Smooth muscle cell (in vitro differentiated cells): Measurements from ENCODE around the gene RPUSD2. TPM values are rescaled to one million over a fixed set of nuclear protein-coding genes. Genes with fewer than 3 reads are reported as not detected.

Source experiments
- DNase-seq: peaks from one replicate; lab custom pipeline; 2025; ENCODE audit not compliant: unreplicated experiment; lab: John Stamatoyannopoulos, UW
- H2AFZ ChIP-seq: fragments of 200-600 bp; sonication (generic); 2 replicates; pipeline ENCODE4 v1.6.0; 2016; ENCODE audit warnings: antibody characterized with exemption, low read depth, mild to moderate bottlenecking
- H3F3A ChIP-seq: fragments of 200-600 bp; sonication (generic); 2 replicates; pipeline ENCODE4 v1.6.0; 2017; ENCODE audit warnings: antibody characterized with exemption, low read depth
- H3K27ac ChIP-seq: fragments of 200-600 bp; sonication (generic); 2 replicates; pipeline ENCODE4 v1.5.1; 2016; ENCODE audit warnings: low read depth, mild to moderate bottlenecking
- H3K27me3 ChIP-seq: fragments of 200-600 bp; sonication (generic); 2 replicates; pipeline ENCODE4 v1.6.1; 2016; ENCODE audit warnings: low read depth, mild to moderate bottlenecking
- H3K36me3 ChIP-seq: fragments of 200-600 bp; sonication (generic); 2 replicates; pipeline ENCODE4 v1.5.1; 2016; ENCODE audit warnings: low read depth
- H3K4me1 ChIP-seq: fragments of 200-600 bp; sonication (generic); 2 replicates; pipeline ENCODE4 v1.5.1; 2016; ENCODE audit warnings: low read depth
- H3K4me2 ChIP-seq: fragments of 200-600 bp; sonication (generic); 2 replicates; pipeline ENCODE4 v1.6.0; 2016; ENCODE audit warnings: mild to moderate bottlenecking
- H3K4me3 ChIP-seq: fragments of 200-600 bp; sonication (generic); 2 replicates; pipeline ENCODE4 v1.5.1; 2016; ENCODE audit warnings: mild to moderate bottlenecking
- H3K79me2 ChIP-seq: fragments of 200-600 bp; sonication (generic); 2 replicates; pipeline ENCODE4 v1.6.0; 2016; ENCODE audit warnings: low read depth, mild to moderate bottlenecking
- H3K9ac ChIP-seq: fragments of 200-600 bp; sonication (generic); 2 replicates; pipeline ENCODE4 v1.6.0; 2016; ENCODE audit warnings: low read depth
- H3K9me3 ChIP-seq: fragments of 200-600 bp; sonication (generic); replicated peaks from 2 replicates; pipeline ENCODE4 v1.5.1; 2016; ENCODE audit warnings: low read depth
- H4K20me1 ChIP-seq: fragments of 200-600 bp; sonication (generic); 2 replicates; pipeline ENCODE4 v1.6.0; 2016; ENCODE audit warnings: low read depth
- WGBS: methylation state at CpG from one replicate; pipeline ENCODE4 v1.1.7; 2016; ENCODE audit warnings: low lambda C conversion rate; 5-methylcytosine and 5-hydroxymethylcytosine counted together
- polyA plus RNA-seq: library from polyadenylated mRNA; unstranded; fragments of >200 nt; fragmentation: Nextera tagmentation; extraction: Ambion mirVana; gene quantifications from 2 replicates; pipeline ENCODE4 v1.2.1, GENCODE V29; 2016
- total RNA-seq: library from RNA; depleted of rRNA; stranded (reverse); fragments of >200 nt; gene quantifications from 2 replicates; pipeline ENCODE4 v1.2.3, GENCODE V29; 2014
- TF ChIP-seq, protein P1 (sequence below): fragments of 200-600 bp; sonication (generic); IDR thresholded peaks from 2 replicates; pipeline ENCODE4 v1.5.1; 2017; ENCODE audit warnings: borderline replicate concordance, mild to moderate bottlenecking, antibody characterized with exemption; ENCODE audit not compliant: insufficient read depth, poor library complexity, severe bottlenecking

The RPUSD2 gene
- total and polyA plus RNA-seq, 2 experiments from 2014 or later = 6.8 to 17.6 TPM

DNA sequence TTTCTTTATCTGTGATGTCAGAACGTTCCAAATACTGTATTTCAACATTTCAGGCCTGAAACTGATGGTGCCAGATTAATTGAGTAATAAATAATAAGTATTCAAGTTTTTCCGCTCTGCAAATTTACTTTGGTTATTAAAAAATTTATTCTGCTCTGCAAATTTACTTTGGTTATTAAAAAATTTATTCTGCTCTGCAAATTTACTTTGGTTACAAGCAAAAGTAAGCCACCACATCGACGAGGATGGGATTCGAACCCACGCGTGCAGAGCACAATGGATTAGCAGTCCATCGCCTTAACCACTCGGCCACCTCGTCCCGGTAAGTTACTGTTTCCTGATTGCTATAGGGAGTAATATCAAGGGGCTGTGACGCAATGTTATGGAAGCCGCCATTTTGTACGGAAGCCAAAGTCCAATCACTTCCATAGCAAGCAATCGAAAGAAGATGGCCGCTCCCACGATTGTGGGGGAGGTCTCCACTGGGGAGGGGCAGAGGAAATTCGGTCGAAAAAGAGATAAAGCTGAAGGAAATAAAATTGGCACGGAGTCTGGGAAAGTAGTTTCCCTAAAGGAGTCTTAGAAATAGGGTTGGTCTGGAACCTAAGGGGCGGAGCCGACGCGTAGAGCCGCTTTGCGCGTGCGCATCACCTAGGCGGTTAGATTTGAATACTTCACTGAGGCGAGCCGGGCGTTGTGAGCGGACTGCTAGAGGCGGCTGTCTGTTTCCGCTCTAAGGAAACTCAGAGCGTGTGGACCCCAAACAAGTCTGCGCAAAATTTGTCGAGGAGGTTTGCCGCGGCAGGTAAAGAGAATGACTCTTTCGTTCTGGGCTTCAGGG is 24.7 kb downstream of the RPUSD2 start, which contains the start of gene KNL1:
Gene KNL1, plus strand, starts transcription at position 662 of the 841 bp plus-strand sequence. CDS start 8,683 bp downstream, outside the sequence.
- DNase-seq = peak; percentile 95
- TF ChIP-seq, protein P1, sequence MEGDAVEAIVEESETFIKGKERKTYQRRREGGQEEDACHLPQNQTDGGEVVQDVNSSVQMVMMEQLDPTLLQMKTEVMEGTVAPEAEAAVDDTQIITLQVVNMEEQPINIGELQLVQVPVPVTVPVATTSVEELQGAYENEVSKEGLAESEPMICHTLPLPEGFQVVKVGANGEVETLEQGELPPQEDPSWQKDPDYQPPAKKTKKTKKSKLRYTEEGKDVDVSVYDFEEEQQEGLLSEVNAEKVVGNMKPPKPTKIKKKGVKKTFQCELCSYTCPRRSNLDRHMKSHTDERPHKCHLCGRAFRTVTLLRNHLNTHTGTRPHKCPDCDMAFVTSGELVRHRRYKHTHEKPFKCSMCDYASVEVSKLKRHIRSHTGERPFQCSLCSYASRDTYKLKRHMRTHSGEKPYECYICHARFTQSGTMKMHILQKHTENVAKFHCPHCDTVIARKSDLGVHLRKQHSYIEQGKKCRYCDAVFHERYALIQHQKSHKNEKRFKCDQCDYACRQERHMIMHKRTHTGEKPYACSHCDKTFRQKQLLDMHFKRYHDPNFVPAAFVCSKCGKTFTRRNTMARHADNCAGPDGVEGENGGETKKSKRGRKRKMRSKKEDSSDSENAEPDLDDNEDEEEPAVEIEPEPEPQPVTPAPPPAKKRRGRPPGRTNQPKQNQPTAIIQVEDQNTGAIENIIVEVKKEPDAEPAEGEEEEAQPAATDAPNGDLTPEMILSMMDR = no peak
- no peaks in the 10 kb centered on the region for H3K27me3 ChIP-seq
- H2AFZ ChIP-seq = peak within 1 kb of the TSS; percentile 99
- H3K4me3 ChIP-seq = peak within 1 kb of the TSS; percentile 98
- no peaks in the 10 kb centered on the region for H3F3A ChIP-seq
- H4K20me1 ChIP-seq = no peaks in the 10 kb centered on the region
- H3K4me2 ChIP-seq = peak within 1 kb of the TSS; percentile 92
- H3K79me2 ChIP-seq = peaks cover 30% of the 10 kb centered on the region
- H3K4me1 ChIP-seq = peaks cover 11% of the 10 kb centered on the region
- H3K9ac ChIP-seq = peak within 1 kb of the TSS; percentile 98
- no peaks in the 10 kb centered on the region for H3K9me3 ChIP-seq
- H3K36me3 ChIP-seq = no peaks in the 10 kb centered on the region
- 4% methylated on average over 41 of the region's 41 CpGs for WGBS
- H3K27ac ChIP-seq = peak within 1 kb of the TSS; percentile 97

DNA sequence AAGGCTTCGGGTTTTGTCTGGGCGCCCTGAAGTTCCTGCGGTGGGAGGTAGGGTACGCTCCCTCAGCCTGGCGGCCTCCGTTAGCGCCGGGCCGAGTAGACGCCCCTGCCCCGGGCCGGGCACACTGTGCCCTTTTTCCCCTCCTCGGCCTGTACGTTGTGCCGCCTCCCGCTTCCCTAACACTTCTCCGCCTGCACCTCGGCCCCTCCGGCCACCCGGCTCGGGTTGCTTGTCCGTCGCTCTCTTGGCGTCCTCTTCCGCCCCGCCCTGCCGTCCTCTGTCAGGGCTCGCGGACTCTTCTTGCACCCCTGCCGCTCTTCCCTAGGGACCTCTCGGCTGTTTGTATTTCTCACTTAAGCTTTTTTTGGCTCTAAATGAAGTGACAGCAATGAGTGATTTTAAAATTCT is 25.3 kb downstream of the RPUSD2 start:
- Histone ChIP-seq H3K79me2 (peaks cover 35% of the 10 kb centered on the region), H3K36me3 (no peaks in the 10 kb centered on the region), H3K4me2 (peak overlapping the region; percentile 92), H3K9me3 (no peaks in the 10 kb centered on the region), H3K27me3 (no peaks in the 10 kb centered on the region), H3K4me3 (peak overlapping the region; percentile 98), H4K20me1 (no peaks in the 10 kb centered on the region), H3F3A (no peaks in the 10 kb centered on the region), H2AFZ (peak overlapping the region; percentile 99), H3K4me1 (peaks cover 11% of the 10 kb centered on the region), H3K27ac (peak overlapping the region; percentile 97), H3K9ac (peak overlapping the region; percentile 98)
- TF ChIP-seq, protein P1 = no peak
- DNase-seq = no peak
- WGBS = under 1% methylated on average over 25 of the region's 31 CpGs

DNA sequence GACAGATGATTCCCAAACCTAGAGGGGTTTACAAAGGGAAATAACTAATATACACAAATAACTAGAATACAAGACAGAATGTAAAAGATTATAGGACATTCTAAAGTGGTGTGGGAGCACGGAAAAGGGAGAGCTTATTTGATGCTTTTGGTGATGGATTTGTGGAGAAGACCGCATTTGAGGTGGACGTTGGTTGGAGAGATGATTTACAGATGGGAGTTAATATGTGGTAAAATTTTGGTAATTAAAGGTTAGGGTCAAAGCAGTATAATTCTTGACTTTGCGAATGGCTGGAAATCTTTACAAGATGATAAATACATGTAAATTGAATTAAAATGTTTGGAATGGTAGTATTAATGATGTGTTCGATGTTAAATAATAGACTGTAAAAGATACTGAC is 26.1 kb downstream of the RPUSD2 start:
- peaks cover 11% of the 10 kb centered on the region for H3K4me1 ChIP-seq
- no peaks in the 10 kb centered on the region for H4K20me1 ChIP-seq
- DNase-seq = no peak
- H3K9me3 ChIP-seq = no peaks in the 10 kb centered on the region
- peak overlapping the region; percentile 99 for H2AFZ ChIP-seq
- peaks cover 35% of the 10 kb centered on the region for H3K79me2 ChIP-seq
- H3K36me3 ChIP-seq = no peaks in the 10 kb centered on the region
- 50% methylated on average over 5 of the region's 5 CpGs for WGBS
- H3K4me3 ChIP-seq = peak overlapping the region; percentile 98
- H3K4me2 ChIP-seq = peak overlapping the region; percentile 92
- H3K27ac ChIP-seq = no peak overlapping the region
- no peaks in the 10 kb centered on the region for H3F3A ChIP-seq
- TF ChIP-seq, protein P1 = no peak
- no peaks in the 10 kb centered on the region for H3K27me3 ChIP-seq
- peak overlapping the region; percentile 98 for H3K9ac ChIP-seq
